HEK293 (cell line): ENCODE data around the gene EXTL1.

ENCODE experiments used
- CTCF ChIP-seq: fragments of 450-650 bp; formaldehyde crosslinking; IDR thresholded peaks from 2 replicates; pipeline ENCODE4 v1.5.1; 2016; ENCODE audit warnings: missing biosample characterization, missing genetic modification characterization
- PBX3 ChIP-seq: sonication (generic); formaldehyde crosslinking; IDR thresholded peaks from 2 replicates; pipeline ENCODE4 v1.8.1; 2022; ENCODE audit warnings: mild to moderate bottlenecking, moderate library complexity, missing genetic modification reagents
- PRDM4 ChIP-seq: fragments of 450-650 bp; formaldehyde crosslinking; IDR thresholded peaks from 2 replicates; pipeline ENCODE4 v1.5.1; 2017; ENCODE audit warnings: missing biosample characterization, missing genetic modification characterization
- TCF7L2 ChIP-seq: IDR thresholded peaks from 2 replicates; pipeline ENCODE4 v1.6.1; 2011; ENCODE audit warnings: low read depth, mild to moderate bottlenecking, inconsistent platforms, low read length, moderate library complexity, borderline replicate concordance
- ZBTB11 ChIP-seq: fragments of 450-650 bp; formaldehyde crosslinking; conservative IDR thresholded peaks from 2 replicates; pipeline ENCODE4 v1.5.1; 2016; ENCODE audit warnings: low read depth, missing biosample characterization, missing genetic modification characterization
- ZBTB49 ChIP-seq: fragments of 450-650 bp; formaldehyde crosslinking; IDR thresholded peaks from 2 replicates; pipeline ENCODE4 v1.5.1; 2016; ENCODE audit warnings: missing biosample characterization, missing genetic modification characterization, low read depth
- ZNF10 ChIP-seq: fragments of 450-650 bp; formaldehyde crosslinking; IDR thresholded peaks from 2 replicates; pipeline ENCODE4 v1.5.1; 2017; ENCODE audit warnings: missing biosample characterization, missing genetic modification characterization
- ZNF26 ChIP-seq: fragments of 450-650 bp; formaldehyde crosslinking; IDR thresholded peaks from 2 replicates; pipeline ENCODE4 v1.5.1; 2016; ENCODE audit warnings: missing biosample characterization, missing genetic modification characterization
- ZNF292 ChIP-seq: fragments of 450-650 bp; formaldehyde crosslinking; IDR thresholded peaks from 2 replicates; pipeline ENCODE4 v1.5.1; 2016; ENCODE audit warnings: low read depth, missing biosample characterization, missing genetic modification characterization, borderline replicate concordance
- ZNF501 ChIP-seq: fragments of 450-650 bp; formaldehyde crosslinking; IDR thresholded peaks from 2 replicates; pipeline ENCODE4 v1.5.1; 2016; ENCODE audit warnings: missing biosample characterization, missing genetic modification characterization
- ZNF510 ChIP-seq: fragments of 450-650 bp; formaldehyde crosslinking; IDR thresholded peaks from 2 replicates; pipeline ENCODE4 v1.5.1; 2018; ENCODE audit warnings: mild to moderate bottlenecking, missing genetic modification characterization, missing biosample characterization; ENCODE audit not compliant: insufficient replicate concordance
- ZSCAN16 ChIP-seq: fragments of 450-650 bp; formaldehyde crosslinking; IDR thresholded peaks from 2 replicates; pipeline ENCODE4 v1.5.1; 2016; ENCODE audit warnings: missing biosample characterization, missing genetic modification characterization

GRCh38 chr1:26006710-26007109 lies 14.9 kb upstream of the EXTL1 start:
- TF ChIP-seq CTCF (tag by site-specific recombination) (no peak), ZSCAN16 (tag by site-specific recombination) (no peak), TCF7L2 (no peak), ZNF292 (no peak), ZNF26 (no peak), PRDM4 (tag by site-specific recombination) (no peak), ZBTB11 (tag by site-specific recombination) (no peak), ZNF10 (tag by site-specific recombination) (no peak), ZNF501 (tag by site-specific recombination) (no peak), ZBTB49 (tag by site-specific recombination) (no peak), PBX3 (no peak), ZNF510 (tag by site-specific recombination) (no peak)
